Astrocyte (in vitro differentiated cells and primary cell): Measurements from ENCODE around the gene CFAP68.

Experiments used
- EZH2 ChIP-seq: IDR thresholded peaks from 2 replicates; pipeline ENCODE4 v1.6.1; 2012; ENCODE audit warnings: mild to moderate bottlenecking, low read length, inconsistent platforms; ENCODE audit not compliant: insufficient read depth
- TF ChIP-seq, protein P1 (sequence below): IDR thresholded peaks from 2 replicates; pipeline ENCODE4 v1.5.1; 2011; ENCODE audit warnings: low read depth, mild to moderate bottlenecking, inconsistent platforms, low read length, moderate library complexity; ENCODE audit not compliant: insufficient read depth

DNA sequence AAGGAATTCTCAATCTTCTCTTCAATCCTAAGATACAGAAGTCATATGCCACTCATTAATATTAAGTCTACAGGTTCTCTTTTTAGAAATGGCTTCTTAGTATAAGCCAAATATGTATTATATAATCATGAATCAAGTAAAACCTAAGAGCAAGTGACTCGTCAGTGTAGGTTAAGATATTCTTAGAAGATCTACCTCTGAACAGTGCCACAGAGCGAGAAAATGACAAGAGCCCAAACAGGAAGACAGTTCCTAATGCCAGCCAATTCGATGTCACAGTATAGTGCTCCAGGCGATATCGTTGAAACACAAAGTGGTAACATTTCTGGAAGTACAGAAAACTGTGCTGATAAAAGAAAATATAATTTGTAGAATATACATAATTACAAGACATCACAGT lies 41.3 kb upstream of the CFAP68 start:
- TF ChIP-seq, protein P1, sequence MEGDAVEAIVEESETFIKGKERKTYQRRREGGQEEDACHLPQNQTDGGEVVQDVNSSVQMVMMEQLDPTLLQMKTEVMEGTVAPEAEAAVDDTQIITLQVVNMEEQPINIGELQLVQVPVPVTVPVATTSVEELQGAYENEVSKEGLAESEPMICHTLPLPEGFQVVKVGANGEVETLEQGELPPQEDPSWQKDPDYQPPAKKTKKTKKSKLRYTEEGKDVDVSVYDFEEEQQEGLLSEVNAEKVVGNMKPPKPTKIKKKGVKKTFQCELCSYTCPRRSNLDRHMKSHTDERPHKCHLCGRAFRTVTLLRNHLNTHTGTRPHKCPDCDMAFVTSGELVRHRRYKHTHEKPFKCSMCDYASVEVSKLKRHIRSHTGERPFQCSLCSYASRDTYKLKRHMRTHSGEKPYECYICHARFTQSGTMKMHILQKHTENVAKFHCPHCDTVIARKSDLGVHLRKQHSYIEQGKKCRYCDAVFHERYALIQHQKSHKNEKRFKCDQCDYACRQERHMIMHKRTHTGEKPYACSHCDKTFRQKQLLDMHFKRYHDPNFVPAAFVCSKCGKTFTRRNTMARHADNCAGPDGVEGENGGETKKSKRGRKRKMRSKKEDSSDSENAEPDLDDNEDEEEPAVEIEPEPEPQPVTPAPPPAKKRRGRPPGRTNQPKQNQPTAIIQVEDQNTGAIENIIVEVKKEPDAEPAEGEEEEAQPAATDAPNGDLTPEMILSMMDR = no peak
- no peak for TF ChIP-seq EZH2
